Adrenal gland (tissue), 5 donors: ENCODE results near the gene FRAT1.

ENCODE experiments used
- CTCF ChIP-seq, 6 experiments: fragments of 450-650 bp in 4 of 6; fragments of 200-600 bp in 2 of 6; sonication (generic) in 1 of 6; IDR thresholded peaks; 1 replicate in 5 of 6; 2 replicates in 1 of 6; pipeline versions ENCODE4 v1.5.1 to v1.8.0; 2016 to 2021; ENCODE audit warnings: antibody characterized with exemption in 6 of 6, mild to moderate bottlenecking in 2 of 6, moderate library complexity in 1 of 6
- POLR2A ChIP-seq, 2 donors: fragments of 450-650 bp; IDR thresholded peaks; one replicate each; pipeline ENCODE4 v1.6.1; 2017; ENCODE audit warnings: antibody characterized with exemption in 2 of 2, mild to moderate bottlenecking in 2 of 2, moderate library complexity in 1 of 2
- donor health status: DM: no; HTN: no; CAD: no.

- no peak for TF ChIP-seq CTCF (IDR thresholded peaks at IDR 0.05)
- no peak for TF ChIP-seq POLR2A (IDR thresholded peaks at IDR 0.05)
These were observed 34.9 kb downstream of the FRAT1 start for GRCh38 chr10:97353945-97354344.
